GM23338 (cell line): ENCODE results near the gene PRUNE1. TPM values are rescaled to one million over a fixed set of nuclear protein-coding genes. Genes with fewer than 3 reads are reported as not detected.

Experiments used
- ATAC-seq: fragments of 200-7000 bp; cut with Tn5 transposase; 3 replicates; pipeline ENCODE4 v1.9.1; 2020
- DNase-seq: peaks from one replicate; pipeline ENCODE4 v3.0.0-alpha.2; 2015; ENCODE audit warnings: low spot score
- H2AFZ ChIP-seq: fragments of 200-600 bp; sonication (generic); 2 replicates; pipeline ENCODE4 v1.8.0; 2016; ENCODE audit warnings: antibody characterized with exemption, mild to moderate bottlenecking, moderate library complexity
- H3F3A ChIP-seq: fragments of 200-600 bp; sonication (generic); replicated peaks from 2 replicates; pipeline ENCODE4 v1.8.0; 2017; ENCODE audit warnings: antibody characterized with exemption, mixed run types, low read depth
- H3K27ac ChIP-seq: fragments of 200-600 bp; sonication (generic); 2 replicates; pipeline ENCODE4 v1.6.1; 2016; ENCODE audit warnings: low read depth
- H3K27me3 ChIP-seq: fragments of 200-600 bp; sonication (generic); 2 replicates; pipeline ENCODE4 v1.8.0; 2016; ENCODE audit warnings: mild to moderate bottlenecking, mixed run types, moderate library complexity; ENCODE audit not compliant: insufficient read depth
- H3K36me3 ChIP-seq: fragments of 200-600 bp; sonication (generic); 2 replicates; pipeline ENCODE4 v1.8.0; 2016; ENCODE audit warnings: mild to moderate bottlenecking; ENCODE audit not compliant: insufficient read depth
- H3K4me1 ChIP-seq: fragments of 200-600 bp; sonication (generic); 2 replicates; pipeline ENCODE4 v1.8.0; 2016; ENCODE audit warnings: mild to moderate bottlenecking, moderate library complexity; ENCODE audit not compliant: insufficient read depth
- H3K4me2 ChIP-seq: fragments of 200-600 bp; sonication (generic); 2 replicates; pipeline ENCODE4 v1.7.1; 2017; ENCODE audit warnings: mixed run types
- H3K4me3 ChIP-seq: fragments of 200-600 bp; sonication (generic); 2 replicates; pipeline ENCODE4 v1.6.1; 2016; ENCODE audit warnings: mixed run types
- H3K79me2 ChIP-seq: fragments of 200-600 bp; sonication (generic); replicated peaks from 2 replicates; pipeline ENCODE4 v1.8.0; 2017; ENCODE audit warnings: mild to moderate bottlenecking; ENCODE audit not compliant: insufficient read depth
- H3K9me2 ChIP-seq: fragments of 200-600 bp; sonication (generic); 2 replicates; pipeline ENCODE4 v1.8.0; 2017; ENCODE audit not compliant: insufficient read depth
- H4K20me1 ChIP-seq: fragments of 200-600 bp; sonication (generic); replicated peaks from 2 replicates; pipeline ENCODE4 v1.8.0; 2017; ENCODE audit warnings: mild to moderate bottlenecking; ENCODE audit not compliant: insufficient read depth
- H3K27ac Mint-ChIP-seq: 2 replicates; pipeline ENCODE4 v1.8.0; 2020; ENCODE audit warnings: inconsistent platforms, mild to moderate bottlenecking, moderate library complexity, mixed read lengths
- H3K27me3 Mint-ChIP-seq: 3 replicates; pipeline ENCODE4 v1.8.0; 2022; ENCODE audit warnings: low read depth, mild to moderate bottlenecking, moderate library complexity, mixed read lengths, inconsistent platforms; ENCODE audit not compliant: insufficient read depth, poor library complexity
- H3K36me3 Mint-ChIP-seq: 3 replicates; pipeline ENCODE4 v1.8.0; 2021; ENCODE audit warnings: low read depth, mild to moderate bottlenecking, inconsistent platforms, moderate library complexity, mixed read lengths
- H3K4me1 Mint-ChIP-seq: 3 replicates; pipeline ENCODE4 v1.8.0; 2020; ENCODE audit warnings: mild to moderate bottlenecking, inconsistent platforms, mixed read lengths
- H3K4me3 Mint-ChIP-seq: 3 replicates; pipeline ENCODE4 v1.8.0; 2021; ENCODE audit warnings: moderate library complexity, mild to moderate bottlenecking, inconsistent platforms, mixed read lengths
- H3K9me3 Mint-ChIP-seq: 3 replicates; pipeline ENCODE4 v1.8.0; 2020; ENCODE audit warnings: moderate library complexity, mild to moderate bottlenecking, inconsistent platforms, mixed read lengths
- POLR2AphosphoS5 ChIP-seq: IDR thresholded peaks from 2 replicates; pipeline ENCODE4 v1.6.1; 2016; ENCODE audit warnings: antibody characterized with exemption, low read depth
- polyA plus RNA-seq: library from polyadenylated mRNA; unstranded; fragments of >200 nt; fragmentation: Nextera tagmentation; extraction: Ambion mirVana; gene quantifications from 2 replicates; pipeline ENCODE4 v1.2.1, GENCODE V29; 2016
- total RNA-seq: library from RNA; depleted of rRNA; stranded (reverse); fragments of >200 nt; shearing (Covaris generic); gene quantifications from 2 replicates; pipeline ENCODE4 v1.2.3, GENCODE V29; 2014
- TF ChIP-seq, protein P1 (sequence below): fragments of 250-450 bp; sonication (Bioruptor Pico); IDR thresholded peaks from 2 replicates; pipeline ENCODE4 v1.5.0; 2020; ENCODE audit warnings: mild to moderate bottlenecking, moderate library complexity
- TF ChIP-seq, protein P2 (sequence below), 2 experiments: fragments of 200-600 bp in 1 of 2; sonication (generic) in 1 of 2; conservative IDR thresholded peaks; 2 replicates each; pipeline versions ENCODE4 v1.5.1 to v1.6.1; 2016 to 2017; ENCODE audit warnings: antibody characterized with exemption in 2 of 2, low read depth in 2 of 2, mild to moderate bottlenecking in 2 of 2, moderate library complexity in 1 of 2

Gene PRUNE1
- total and polyA plus RNA-seq, 2 experiments from 2014 or later, result 14.7 to 33.2 TPM

DNA sequence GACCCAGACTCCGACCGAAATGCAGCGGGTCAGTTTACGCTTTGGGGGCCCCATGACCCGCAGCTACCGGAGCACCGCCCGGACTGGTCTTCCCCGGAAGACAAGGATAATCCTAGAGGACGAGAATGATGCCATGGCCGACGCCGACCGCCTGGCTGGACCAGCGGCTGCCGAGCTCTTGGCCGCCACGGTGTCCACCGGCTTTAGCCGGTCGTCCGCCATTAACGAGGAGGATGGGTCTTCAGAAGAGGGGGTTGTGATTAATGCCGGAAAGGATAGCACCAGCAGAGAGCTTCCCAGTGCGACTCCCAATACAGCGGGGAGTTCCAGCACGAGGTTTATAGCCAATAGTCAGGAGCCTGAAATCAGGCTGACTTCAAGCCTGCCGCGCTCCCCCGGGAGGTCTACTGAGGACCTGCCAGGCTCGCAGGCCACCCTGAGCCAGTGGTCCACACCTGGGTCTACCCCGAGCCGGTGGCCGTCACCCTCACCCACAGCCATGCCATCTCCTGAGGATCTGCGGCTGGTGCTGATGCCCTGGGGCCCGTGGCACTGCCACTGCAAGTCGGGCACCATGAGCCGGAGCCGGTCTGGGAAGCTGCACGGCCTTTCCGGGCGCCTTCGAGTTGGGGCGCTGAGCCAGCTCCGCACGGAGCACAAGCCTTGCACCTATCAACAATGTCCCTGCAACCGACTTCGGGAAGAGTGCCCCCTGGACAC, 39.8 kb downstream of the PRUNE1 start:
- peak overlapping the region; percentile 96 for H3K27ac Mint-ChIP-seq
- H3K4me2 ChIP-seq, result peak overlapping the region; percentile 99
- peak; percentile 48 for TF ChIP-seq POLR2AphosphoS5
- TF ChIP-seq, protein P1, sequence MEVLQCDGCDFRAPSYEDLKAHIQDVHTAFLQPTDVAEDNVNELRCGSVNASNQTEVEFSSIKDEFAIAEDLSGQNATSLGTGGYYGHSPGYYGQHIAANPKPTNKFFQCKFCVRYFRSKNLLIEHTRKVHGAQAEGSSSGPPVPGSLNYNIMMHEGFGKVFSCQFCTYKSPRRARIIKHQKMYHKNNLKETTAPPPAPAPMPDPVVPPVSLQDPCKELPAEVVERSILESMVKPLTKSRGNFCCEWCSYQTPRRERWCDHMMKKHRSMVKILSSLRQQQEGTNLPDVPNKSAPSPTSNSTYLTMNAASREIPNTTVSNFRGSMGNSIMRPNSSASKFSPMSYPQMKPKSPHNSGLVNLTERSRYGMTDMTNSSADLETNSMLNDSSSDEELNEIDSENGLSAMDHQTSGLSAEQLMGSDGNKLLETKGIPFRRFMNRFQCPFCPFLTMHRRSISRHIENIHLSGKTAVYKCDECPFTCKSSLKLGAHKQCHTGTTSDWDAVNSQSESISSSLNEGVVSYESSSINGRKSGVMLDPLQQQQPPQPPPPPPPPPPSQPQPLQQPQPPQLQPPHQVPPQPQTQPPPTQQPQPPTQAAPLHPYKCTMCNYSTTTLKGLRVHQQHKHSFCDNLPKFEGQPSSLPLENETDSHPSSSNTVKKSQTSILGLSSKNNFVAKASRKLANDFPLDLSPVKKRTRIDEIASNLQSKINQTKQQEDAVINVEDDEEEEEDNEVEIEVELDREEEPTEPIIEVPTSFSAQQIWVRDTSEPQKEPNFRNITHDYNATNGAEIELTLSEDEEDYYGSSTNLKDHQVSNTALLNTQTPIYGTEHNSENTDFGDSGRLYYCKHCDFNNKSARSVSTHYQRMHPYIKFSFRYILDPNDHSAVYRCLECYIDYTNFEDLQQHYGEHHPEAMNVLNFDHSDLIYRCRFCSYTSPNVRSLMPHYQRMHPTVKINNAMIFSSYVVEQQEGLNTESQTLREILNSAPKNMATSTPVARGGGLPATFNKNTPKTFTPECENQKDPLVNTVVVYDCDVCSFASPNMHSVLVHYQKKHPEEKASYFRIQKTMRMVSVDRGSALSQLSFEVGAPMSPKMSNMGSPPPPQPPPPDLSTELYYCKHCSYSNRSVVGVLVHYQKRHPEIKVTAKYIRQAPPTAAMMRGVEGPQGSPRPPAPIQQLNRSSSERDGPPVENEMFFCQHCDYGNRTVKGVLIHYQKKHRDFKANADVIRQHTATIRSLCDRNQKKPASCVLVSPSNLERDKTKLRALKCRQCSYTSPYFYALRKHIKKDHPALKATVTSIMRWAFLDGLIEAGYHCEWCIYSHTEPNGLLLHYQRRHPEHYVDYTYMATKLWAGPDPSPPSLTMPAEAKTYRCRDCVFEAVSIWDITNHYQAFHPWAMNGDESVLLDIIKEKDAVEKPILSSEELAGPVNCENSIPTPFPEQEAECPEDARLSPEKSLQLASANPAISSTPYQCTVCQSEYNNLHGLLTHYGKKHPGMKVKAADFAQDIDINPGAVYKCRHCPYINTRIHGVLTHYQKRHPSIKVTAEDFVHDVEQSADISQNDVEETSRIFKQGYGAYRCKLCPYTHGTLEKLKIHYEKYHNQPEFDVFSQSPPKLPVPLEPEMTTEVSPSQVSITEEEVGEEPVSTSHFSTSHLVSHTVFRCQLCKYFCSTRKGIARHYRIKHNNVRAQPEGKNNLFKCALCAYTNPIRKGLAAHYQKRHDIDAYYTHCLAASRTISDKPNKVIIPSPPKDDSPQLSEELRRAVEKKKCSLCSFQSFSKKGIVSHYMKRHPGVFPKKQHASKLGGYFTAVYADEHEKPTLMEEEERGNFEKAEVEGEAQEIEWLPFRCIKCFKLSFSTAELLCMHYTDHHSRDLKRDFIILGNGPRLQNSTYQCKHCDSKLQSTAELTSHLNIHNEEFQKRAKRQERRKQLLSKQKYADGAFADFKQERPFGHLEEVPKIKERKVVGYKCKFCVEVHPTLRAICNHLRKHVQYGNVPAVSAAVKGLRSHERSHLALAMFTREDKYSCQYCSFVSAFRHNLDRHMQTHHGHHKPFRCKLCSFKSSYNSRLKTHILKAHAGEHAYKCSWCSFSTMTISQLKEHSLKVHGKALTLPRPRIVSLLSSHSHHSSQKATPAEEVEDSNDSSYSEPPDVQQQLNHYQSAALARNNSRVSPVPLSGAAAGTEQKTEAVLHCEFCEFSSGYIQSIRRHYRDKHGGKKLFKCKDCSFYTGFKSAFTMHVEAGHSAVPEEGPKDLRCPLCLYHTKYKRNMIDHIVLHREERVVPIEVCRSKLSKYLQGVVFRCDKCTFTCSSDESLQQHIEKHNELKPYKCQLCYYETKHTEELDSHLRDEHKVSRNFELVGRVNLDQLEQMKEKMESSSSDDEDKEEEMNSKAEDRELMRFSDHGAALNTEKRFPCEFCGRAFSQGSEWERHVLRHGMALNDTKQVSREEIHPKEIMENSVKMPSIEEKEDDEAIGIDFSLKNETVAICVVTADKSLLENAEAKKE (CRISPR knock-in tag), result no peak
- TF ChIP-seq, protein P2, sequence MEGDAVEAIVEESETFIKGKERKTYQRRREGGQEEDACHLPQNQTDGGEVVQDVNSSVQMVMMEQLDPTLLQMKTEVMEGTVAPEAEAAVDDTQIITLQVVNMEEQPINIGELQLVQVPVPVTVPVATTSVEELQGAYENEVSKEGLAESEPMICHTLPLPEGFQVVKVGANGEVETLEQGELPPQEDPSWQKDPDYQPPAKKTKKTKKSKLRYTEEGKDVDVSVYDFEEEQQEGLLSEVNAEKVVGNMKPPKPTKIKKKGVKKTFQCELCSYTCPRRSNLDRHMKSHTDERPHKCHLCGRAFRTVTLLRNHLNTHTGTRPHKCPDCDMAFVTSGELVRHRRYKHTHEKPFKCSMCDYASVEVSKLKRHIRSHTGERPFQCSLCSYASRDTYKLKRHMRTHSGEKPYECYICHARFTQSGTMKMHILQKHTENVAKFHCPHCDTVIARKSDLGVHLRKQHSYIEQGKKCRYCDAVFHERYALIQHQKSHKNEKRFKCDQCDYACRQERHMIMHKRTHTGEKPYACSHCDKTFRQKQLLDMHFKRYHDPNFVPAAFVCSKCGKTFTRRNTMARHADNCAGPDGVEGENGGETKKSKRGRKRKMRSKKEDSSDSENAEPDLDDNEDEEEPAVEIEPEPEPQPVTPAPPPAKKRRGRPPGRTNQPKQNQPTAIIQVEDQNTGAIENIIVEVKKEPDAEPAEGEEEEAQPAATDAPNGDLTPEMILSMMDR (conservative IDR thresholded peaks at IDR 0.05; ENCODE audit: low read depth in 2 of 2), result peak; percentile 61 to 78

More for the DNA sequence above, 39.8 kb downstream of the PRUNE1 start:
- peaks cover 9% of the 10 kb centered on the region; the same call in 2 of the 3 replicates for H3K4me1 Mint-ChIP-seq
- Histone ChIP-seq H3K9me2 (no peaks in the 10 kb centered on the region), H3K27me3 (no peaks in the 10 kb centered on the region), H3K36me3 (peaks cover 21% of the 10 kb centered on the region), H3K79me2 (no peaks in the 10 kb centered on the region), H3K4me1 (peaks cover 5% of the 10 kb centered on the region; the same call in 1 of the 2 replicates), H4K20me1 (peaks cover 3% of the 10 kb centered on the region), H3K27ac (peak overlapping the region; percentile 98), H3K4me3 (peak overlapping the region; percentile 95), H3F3A (peaks cover 33% of the 10 kb centered on the region), H2AFZ (peak overlapping the region; percentile 96)
- DNase-seq (peak; percentile 90), ATAC-seq (peak; percentile 90)
- H3K9me3 Mint-ChIP-seq, result no peaks in the 10 kb centered on the region
- peaks cover 22% of the 10 kb centered on the region for H3K36me3 Mint-ChIP-seq
- H3K4me3 Mint-ChIP-seq, result peak overlapping the region; percentile 94
- peaks cover 8% of the 10 kb centered on the region for H3K27me3 Mint-ChIP-seq
